ENCODE results near the gene CAPN13. TPM values are rescaled to one million over a fixed set of nuclear protein-coding genes. Genes with fewer than 3 reads are reported as not detected.

CAPN13 gene
- total and polyA plus RNA-seq, 2 experiments from 2014 or later, result 0.50 to 0.94 TPM

DNA sequence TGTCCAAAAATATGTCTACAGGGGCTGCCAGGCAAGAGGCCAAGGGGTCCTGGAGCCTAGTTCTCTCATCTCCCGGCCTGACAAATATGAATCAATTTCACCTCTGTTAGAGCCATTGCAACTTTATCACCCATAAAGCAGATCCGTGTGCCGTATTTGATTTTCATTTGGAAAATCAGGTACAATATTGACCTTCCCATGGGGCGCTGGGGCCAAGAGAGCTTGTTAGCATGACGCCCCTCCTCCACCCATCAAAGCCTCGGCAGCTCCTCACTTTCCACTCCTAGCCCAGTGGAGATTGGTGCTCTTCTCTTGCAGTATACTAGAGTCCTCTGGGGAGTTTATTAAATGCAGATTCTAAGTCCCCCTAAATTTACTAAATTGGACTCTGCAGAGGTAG, 96.8 kb downstream of the CAPN13 start (continued):
- TF ChIP-seq, protein P1, sequence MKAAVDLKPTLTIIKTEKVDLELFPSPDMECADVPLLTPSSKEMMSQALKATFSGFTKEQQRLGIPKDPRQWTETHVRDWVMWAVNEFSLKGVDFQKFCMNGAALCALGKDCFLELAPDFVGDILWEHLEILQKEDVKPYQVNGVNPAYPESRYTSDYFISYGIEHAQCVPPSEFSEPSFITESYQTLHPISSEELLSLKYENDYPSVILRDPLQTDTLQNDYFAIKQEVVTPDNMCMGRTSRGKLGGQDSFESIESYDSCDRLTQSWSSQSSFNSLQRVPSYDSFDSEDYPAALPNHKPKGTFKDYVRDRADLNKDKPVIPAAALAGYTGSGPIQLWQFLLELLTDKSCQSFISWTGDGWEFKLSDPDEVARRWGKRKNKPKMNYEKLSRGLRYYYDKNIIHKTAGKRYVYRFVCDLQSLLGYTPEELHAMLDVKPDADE (IDR thresholded peaks at IDR 0.05), result no peak
- TF ChIP-seq CREB1 (CRISPR knock-in tag; IDR thresholded peaks at IDR 0.05; ENCODE audit: low read depth) (no peak), ZNF331 (CRISPR knock-in tag; IDR thresholded peaks at IDR 0.05; ENCODE audit: low read depth) (no peak), NANOG (IDR thresholded peaks at IDR 0.05; ENCODE audit: borderline replicate concordance) (no peak), STAT1 (IDR thresholded peaks at IDR 0.05; ENCODE audit: unreplicated experiment) (no peak), EZH2 (IDR thresholded peaks at IDR 0.05; ENCODE audit: low read depth, unreplicated experiment) (no peak)
- TF ChIP-seq, protein P2, sequence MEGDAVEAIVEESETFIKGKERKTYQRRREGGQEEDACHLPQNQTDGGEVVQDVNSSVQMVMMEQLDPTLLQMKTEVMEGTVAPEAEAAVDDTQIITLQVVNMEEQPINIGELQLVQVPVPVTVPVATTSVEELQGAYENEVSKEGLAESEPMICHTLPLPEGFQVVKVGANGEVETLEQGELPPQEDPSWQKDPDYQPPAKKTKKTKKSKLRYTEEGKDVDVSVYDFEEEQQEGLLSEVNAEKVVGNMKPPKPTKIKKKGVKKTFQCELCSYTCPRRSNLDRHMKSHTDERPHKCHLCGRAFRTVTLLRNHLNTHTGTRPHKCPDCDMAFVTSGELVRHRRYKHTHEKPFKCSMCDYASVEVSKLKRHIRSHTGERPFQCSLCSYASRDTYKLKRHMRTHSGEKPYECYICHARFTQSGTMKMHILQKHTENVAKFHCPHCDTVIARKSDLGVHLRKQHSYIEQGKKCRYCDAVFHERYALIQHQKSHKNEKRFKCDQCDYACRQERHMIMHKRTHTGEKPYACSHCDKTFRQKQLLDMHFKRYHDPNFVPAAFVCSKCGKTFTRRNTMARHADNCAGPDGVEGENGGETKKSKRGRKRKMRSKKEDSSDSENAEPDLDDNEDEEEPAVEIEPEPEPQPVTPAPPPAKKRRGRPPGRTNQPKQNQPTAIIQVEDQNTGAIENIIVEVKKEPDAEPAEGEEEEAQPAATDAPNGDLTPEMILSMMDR (conservative IDR thresholded peaks at IDR 0.05; ENCODE audit: low read depth in 2 of 2), result no peak

DNA sequence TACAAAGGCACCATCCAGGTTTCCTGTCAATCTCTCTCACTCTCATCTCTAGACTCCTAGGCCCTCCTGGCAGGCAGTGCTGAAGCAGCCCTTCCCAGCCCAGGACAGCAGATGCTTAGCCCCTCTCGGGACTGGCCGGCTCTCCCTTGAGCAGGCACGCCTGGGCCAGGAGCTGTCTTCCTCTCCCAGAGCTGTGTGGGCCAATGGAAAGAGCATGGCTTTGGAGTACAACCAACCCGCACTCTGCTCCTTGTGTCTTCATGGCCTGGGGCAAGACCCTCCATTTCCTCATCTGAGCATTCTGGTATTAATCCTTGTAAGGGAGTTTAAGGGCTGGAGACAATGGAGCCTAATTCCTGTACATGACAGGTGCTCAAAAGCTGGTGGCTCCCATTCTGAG, 97.2 kb downstream of the CAPN13 start:
- peaks cover 10% of the 10 kb centered on the region; the same call in 2 of the 3 replicates for H3K36me3 Mint-ChIP-seq (ENCODE audit: low read depth)
- H3K9me3 Mint-ChIP-seq, result peaks cover 18% of the 10 kb centered on the region; the same call in 2 of the 3 replicates
- H3K79me2 ChIP-seq (replicated peaks; ENCODE audit: insufficient read depth), result no peaks in the 10 kb centered on the region
- no peak overlapping the region for H3K4me2 ChIP-seq
- H3K9me2 ChIP-seq (ENCODE audit: insufficient read depth), result no peaks in the 10 kb centered on the region
- H3K4me3 Mint-ChIP-seq, result no peak overlapping the region
- no peak overlapping the region for H2AFZ ChIP-seq
- DNase-seq (ENCODE audit: low spot score), result no peak
- H3K36me3 ChIP-seq (ENCODE audit: insufficient read depth), result no peaks in the 10 kb centered on the region
- no peaks in the 10 kb centered on the region for H3K4me1 Mint-ChIP-seq
- H3K4me1 ChIP-seq (ENCODE audit: insufficient read depth), result no peaks in the 10 kb centered on the region
- H3F3A ChIP-seq (replicated peaks; ENCODE audit: low read depth), result no peaks in the 10 kb centered on the region
- ATAC-seq, result no peak
- H3K27me3 ChIP-seq (ENCODE audit: insufficient read depth), result no peaks in the 10 kb centered on the region
- no peaks in the 10 kb centered on the region for H4K20me1 ChIP-seq (replicated peaks; ENCODE audit: insufficient read depth)
- no peak overlapping the region for H3K27ac ChIP-seq (ENCODE audit: low read depth)
- peaks cover 9% of the 10 kb centered on the region for H3K27me3 Mint-ChIP-seq (ENCODE audit: insufficient read depth, low read depth, poor library complexity)
- no peak overlapping the region for H3K27ac Mint-ChIP-seq
- H3K4me3 ChIP-seq, result no peak overlapping the region
- TF ChIP-seq ZNF331 (CRISPR knock-in tag; IDR thresholded peaks at IDR 0.05; ENCODE audit: low read depth) (no peak), NANOG (IDR thresholded peaks at IDR 0.05; ENCODE audit: borderline replicate concordance) (no peak), CREB1 (CRISPR knock-in tag; IDR thresholded peaks at IDR 0.05; ENCODE audit: low read depth) (no peak), EZH2 (IDR thresholded peaks at IDR 0.05; ENCODE audit: low read depth, unreplicated experiment) (no peak)
- TF ChIP-seq, protein P3, sequence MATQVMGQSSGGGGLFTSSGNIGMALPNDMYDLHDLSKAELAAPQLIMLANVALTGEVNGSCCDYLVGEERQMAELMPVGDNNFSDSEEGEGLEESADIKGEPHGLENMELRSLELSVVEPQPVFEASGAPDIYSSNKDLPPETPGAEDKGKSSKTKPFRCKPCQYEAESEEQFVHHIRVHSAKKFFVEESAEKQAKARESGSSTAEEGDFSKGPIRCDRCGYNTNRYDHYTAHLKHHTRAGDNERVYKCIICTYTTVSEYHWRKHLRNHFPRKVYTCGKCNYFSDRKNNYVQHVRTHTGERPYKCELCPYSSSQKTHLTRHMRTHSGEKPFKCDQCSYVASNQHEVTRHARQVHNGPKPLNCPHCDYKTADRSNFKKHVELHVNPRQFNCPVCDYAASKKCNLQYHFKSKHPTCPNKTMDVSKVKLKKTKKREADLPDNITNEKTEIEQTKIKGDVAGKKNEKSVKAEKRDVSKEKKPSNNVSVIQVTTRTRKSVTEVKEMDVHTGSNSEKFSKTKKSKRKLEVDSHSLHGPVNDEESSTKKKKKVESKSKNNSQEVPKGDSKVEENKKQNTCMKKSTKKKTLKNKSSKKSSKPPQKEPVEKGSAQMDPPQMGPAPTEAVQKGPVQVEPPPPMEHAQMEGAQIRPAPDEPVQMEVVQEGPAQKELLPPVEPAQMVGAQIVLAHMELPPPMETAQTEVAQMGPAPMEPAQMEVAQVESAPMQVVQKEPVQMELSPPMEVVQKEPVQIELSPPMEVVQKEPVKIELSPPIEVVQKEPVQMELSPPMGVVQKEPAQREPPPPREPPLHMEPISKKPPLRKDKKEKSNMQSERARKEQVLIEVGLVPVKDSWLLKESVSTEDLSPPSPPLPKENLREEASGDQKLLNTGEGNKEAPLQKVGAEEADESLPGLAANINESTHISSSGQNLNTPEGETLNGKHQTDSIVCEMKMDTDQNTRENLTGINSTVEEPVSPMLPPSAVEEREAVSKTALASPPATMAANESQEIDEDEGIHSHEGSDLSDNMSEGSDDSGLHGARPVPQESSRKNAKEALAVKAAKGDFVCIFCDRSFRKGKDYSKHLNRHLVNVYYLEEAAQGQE (IDR thresholded peaks at IDR 0.05; ENCODE audit: unreplicated experiment), result no peak
- TF ChIP-seq, protein P4, sequence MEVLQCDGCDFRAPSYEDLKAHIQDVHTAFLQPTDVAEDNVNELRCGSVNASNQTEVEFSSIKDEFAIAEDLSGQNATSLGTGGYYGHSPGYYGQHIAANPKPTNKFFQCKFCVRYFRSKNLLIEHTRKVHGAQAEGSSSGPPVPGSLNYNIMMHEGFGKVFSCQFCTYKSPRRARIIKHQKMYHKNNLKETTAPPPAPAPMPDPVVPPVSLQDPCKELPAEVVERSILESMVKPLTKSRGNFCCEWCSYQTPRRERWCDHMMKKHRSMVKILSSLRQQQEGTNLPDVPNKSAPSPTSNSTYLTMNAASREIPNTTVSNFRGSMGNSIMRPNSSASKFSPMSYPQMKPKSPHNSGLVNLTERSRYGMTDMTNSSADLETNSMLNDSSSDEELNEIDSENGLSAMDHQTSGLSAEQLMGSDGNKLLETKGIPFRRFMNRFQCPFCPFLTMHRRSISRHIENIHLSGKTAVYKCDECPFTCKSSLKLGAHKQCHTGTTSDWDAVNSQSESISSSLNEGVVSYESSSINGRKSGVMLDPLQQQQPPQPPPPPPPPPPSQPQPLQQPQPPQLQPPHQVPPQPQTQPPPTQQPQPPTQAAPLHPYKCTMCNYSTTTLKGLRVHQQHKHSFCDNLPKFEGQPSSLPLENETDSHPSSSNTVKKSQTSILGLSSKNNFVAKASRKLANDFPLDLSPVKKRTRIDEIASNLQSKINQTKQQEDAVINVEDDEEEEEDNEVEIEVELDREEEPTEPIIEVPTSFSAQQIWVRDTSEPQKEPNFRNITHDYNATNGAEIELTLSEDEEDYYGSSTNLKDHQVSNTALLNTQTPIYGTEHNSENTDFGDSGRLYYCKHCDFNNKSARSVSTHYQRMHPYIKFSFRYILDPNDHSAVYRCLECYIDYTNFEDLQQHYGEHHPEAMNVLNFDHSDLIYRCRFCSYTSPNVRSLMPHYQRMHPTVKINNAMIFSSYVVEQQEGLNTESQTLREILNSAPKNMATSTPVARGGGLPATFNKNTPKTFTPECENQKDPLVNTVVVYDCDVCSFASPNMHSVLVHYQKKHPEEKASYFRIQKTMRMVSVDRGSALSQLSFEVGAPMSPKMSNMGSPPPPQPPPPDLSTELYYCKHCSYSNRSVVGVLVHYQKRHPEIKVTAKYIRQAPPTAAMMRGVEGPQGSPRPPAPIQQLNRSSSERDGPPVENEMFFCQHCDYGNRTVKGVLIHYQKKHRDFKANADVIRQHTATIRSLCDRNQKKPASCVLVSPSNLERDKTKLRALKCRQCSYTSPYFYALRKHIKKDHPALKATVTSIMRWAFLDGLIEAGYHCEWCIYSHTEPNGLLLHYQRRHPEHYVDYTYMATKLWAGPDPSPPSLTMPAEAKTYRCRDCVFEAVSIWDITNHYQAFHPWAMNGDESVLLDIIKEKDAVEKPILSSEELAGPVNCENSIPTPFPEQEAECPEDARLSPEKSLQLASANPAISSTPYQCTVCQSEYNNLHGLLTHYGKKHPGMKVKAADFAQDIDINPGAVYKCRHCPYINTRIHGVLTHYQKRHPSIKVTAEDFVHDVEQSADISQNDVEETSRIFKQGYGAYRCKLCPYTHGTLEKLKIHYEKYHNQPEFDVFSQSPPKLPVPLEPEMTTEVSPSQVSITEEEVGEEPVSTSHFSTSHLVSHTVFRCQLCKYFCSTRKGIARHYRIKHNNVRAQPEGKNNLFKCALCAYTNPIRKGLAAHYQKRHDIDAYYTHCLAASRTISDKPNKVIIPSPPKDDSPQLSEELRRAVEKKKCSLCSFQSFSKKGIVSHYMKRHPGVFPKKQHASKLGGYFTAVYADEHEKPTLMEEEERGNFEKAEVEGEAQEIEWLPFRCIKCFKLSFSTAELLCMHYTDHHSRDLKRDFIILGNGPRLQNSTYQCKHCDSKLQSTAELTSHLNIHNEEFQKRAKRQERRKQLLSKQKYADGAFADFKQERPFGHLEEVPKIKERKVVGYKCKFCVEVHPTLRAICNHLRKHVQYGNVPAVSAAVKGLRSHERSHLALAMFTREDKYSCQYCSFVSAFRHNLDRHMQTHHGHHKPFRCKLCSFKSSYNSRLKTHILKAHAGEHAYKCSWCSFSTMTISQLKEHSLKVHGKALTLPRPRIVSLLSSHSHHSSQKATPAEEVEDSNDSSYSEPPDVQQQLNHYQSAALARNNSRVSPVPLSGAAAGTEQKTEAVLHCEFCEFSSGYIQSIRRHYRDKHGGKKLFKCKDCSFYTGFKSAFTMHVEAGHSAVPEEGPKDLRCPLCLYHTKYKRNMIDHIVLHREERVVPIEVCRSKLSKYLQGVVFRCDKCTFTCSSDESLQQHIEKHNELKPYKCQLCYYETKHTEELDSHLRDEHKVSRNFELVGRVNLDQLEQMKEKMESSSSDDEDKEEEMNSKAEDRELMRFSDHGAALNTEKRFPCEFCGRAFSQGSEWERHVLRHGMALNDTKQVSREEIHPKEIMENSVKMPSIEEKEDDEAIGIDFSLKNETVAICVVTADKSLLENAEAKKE (CRISPR knock-in tag; IDR thresholded peaks at IDR 0.05), result no peak
- TF ChIP-seq, protein P2 (conservative IDR thresholded peaks at IDR 0.05; ENCODE audit: low read depth in 2 of 2), result no peak
